ENCODE measurements around the gene BAHD1.

GRCh38 chr15:40398413-40398873, 42.3 kb upstream of the BAHD1 start:
- no peak for TF ChIP-seq CTCF (IDR thresholded peaks at IDR 0.05; ENCODE audit: extremely low read depth in 1 of 2, insufficient read depth in 1 of 2, low read depth in 1 of 2, low read length in 2 of 2)
- no peak for TF ChIP-seq POLR2A (IDR thresholded peaks at IDR 0.05; ENCODE audit: low read depth, low read length)
- TF ChIP-seq MAX (IDR thresholded peaks at IDR 0.05; ENCODE audit: insufficient read depth, insufficient read length): no peak
- no peak for TF ChIP-seq MYC (IDR thresholded peaks at IDR 0.05; ENCODE audit: low read depth, low read length)
